Measurements from ENCODE around the gene S100A13. TPM values are rescaled to one million over a fixed set of nuclear protein-coding genes. Genes with fewer than 3 reads are reported as not detected.

Gene S100A13
- total RNA-seq, 1 experiment from 2014 or later: 55.0 TPM

- Histone ChIP-seq H4K5ac (ENCODE audit: insufficient read length, low read depth, low read length) (no peak overlapping the region), H2BK5ac (ENCODE audit: insufficient read length, low read length) (no peak overlapping the region), H4K8ac (replicated peaks; ENCODE audit: insufficient read length, low read depth, low read length) (no peak overlapping the region), H3K27me3 (ENCODE audit: insufficient read depth, low read length) (no peaks in the 10 kb centered on the region), H4K91ac (ENCODE audit: insufficient read length, low read depth, low read length) (no peak overlapping the region), H2BK20ac (ENCODE audit: low read depth, low read length, poor library complexity, severe bottlenecking) (no peak overlapping the region), H3K56ac (ENCODE audit: insufficient read length, low read depth, low read length) (no peak overlapping the region), H3K79me1 (ENCODE audit: insufficient read depth, low read depth, low read length, poor library complexity, severe bottlenecking) (no peaks in the 10 kb centered on the region), H3K79me2 (ENCODE audit: insufficient read depth, low read length) (no peaks in the 10 kb centered on the region), H2BK12ac (ENCODE audit: insufficient read length, low read depth, low read length) (no peak overlapping the region), H2AK5ac (ENCODE audit: insufficient read length, low read length) (no peak overlapping the region), H3K9me3 (ENCODE audit: control insufficient read depth, low read depth, low read length) (no peaks in the 10 kb centered on the region), H3K23me2 (ENCODE audit: insufficient read length, low read depth, low read length, poor library complexity, severe bottlenecking) (no peaks in the 10 kb centered on the region), H3K14ac (ENCODE audit: insufficient read depth, low read length) (no peak overlapping the region), H3K4ac (ENCODE audit: low read depth, low read length) (no peak overlapping the region), H3K23ac (ENCODE audit: insufficient read length, low read depth, low read length) (no peak overlapping the region), H3K9ac (ENCODE audit: extremely low read depth, insufficient read length, low read length) (no peak overlapping the region), H3T11ph (ENCODE audit: low read length) (no peak overlapping the region), H3K27ac (ENCODE audit: insufficient read length, low read depth, low read length) (no peak overlapping the region), H3K4me1 (ENCODE audit: insufficient read depth, low read length) (no peaks in the 10 kb centered on the region; the same call in 1 of the 2 replicates), H2AFZ (ENCODE audit: low read length) (no peak overlapping the region), H3K4me2 (ENCODE audit: insufficient read depth, insufficient read length, low read length) (no peak overlapping the region), H2BK15ac (ENCODE audit: low read depth, low read length) (no peak overlapping the region), H2BK120ac (ENCODE audit: low read depth, low read length, poor library complexity, severe bottlenecking) (no peak overlapping the region), H3K18ac (ENCODE audit: insufficient read length, low read depth, low read length) (no peak overlapping the region), H4K20me1 (ENCODE audit: control insufficient read depth, insufficient read depth, insufficient read length) (no peaks in the 10 kb centered on the region)
- Mint-ChIP-seq H3K4me1 (peaks cover 9 to 16% of the 10 kb centered on the region in 2 experiments; a peak in 3 of 4 replicates), H3K27me3 (ENCODE audit: low read depth) (no peaks in the 10 kb centered on the region; the same call in 1 of the 2 replicates), H3K4me3 (no peak overlapping the region), H3K36me3 (ENCODE audit: insufficient read depth in 1 of 3, low read depth in 3 of 3) (no peaks in the 10 kb centered on the region), H3K9me3 (no peaks in the 10 kb centered on the region), H3K27ac (no peak overlapping the region)
- DNase-seq: no peak
- TF ChIP-seq CTCF (conservative IDR thresholded peaks at IDR 0.05): no peak
- no CpG with 5 or more reads among the region's 5 CpGs for WGBS (ENCODE audit: extremely low coverage, insufficient read length, low lambda C conversion rate)
Observed at GRCh38 chr1:153587314-153587713, 40.0 kb downstream of the S100A13 start.

Data from H9 (cell line).